Suppressor macrophage (primary cell): ENCODE data around the gene RHBDF2.

ENCODE experiments used
- DNase-seq, 4 experiments: peaks; one replicate each; pipeline ENCODE4 v3.0.0-alpha.2; 2020 to 2022

RHBDF2 gene

DNA sequence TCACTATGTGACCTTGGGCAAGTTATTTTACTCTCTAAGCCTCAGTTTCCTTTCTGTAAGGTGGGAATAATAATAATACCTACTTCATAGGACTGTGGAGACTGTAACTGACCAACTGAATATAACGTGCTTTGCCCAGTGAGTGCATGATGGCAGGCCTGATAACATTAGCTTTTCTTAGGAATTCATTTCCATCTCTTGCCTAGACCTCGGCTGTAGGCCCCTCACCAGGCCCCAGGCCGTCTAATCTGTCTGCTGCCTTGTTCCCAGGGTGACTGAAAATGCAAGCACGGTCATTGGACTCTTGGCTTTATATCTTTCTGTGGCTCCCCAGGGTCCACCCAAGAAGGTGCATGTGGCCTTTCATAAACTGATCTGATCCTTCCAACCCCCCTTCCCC, 41.5 kb downstream of the RHBDF2 start:
- no peak for DNase-seq

DNA sequence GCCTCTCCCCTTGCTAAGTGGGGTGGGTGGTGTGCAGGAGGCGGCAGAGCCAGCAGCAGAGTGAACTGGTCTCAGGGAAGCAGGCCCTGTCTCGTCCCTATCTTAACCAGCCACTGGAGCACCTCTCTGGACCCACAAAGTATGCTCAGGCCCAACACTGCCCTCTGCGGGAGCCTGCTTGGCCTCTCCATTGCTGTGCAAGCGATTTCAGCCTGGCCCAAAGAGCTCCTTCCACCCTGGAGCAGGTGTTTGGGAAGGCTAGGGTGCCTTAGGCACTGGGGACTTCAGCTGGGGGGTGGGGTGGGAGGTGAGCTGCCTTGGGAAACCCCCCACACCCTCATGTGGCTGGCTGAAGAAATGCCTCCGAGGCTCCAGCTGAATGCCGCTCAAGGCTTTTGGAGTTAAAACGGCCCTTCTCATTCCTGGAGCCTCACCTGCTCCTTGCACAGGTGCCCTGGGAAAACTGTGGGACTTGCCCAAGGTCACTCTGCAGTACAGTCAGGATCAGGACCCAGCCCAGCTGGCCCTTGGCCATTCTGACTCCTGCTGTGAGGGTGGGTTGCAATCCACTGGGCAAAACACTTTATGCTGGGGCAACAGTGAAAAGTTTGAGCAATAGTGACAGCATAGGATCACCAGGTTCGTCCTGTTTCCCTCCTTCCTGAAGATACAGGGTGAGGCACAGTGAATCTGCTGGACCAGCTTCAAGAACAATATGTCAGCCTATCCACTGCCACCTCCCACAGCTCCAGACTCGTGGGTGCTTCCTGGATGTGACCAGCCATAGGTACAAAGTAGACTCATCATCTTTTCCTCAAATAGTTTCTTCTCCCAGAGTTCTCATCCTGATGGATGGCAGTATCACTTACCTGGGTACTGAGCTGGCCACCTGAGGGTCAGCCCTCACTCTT, 42.4 kb downstream of the RHBDF2 start:
- DNase-seq: peak; percentile 41 to 73 (median 59)

DNA sequence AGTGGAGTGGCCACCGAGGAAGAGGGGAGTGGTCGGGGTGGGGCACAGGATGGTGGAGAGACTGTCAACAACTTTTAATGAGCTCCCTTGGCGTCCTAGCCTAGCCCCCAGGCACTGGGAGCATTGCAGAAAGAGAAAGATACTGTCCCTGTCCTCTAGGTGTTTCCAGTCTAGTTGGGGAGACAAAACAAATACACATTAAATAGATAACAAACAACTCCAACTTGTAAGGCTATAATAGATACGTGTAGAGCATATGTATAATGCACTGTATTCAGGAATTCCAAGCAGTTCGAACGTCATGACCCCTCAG, 47.8 kb downstream of the RHBDF2 start:
- DNase-seq: no peak

DNA sequence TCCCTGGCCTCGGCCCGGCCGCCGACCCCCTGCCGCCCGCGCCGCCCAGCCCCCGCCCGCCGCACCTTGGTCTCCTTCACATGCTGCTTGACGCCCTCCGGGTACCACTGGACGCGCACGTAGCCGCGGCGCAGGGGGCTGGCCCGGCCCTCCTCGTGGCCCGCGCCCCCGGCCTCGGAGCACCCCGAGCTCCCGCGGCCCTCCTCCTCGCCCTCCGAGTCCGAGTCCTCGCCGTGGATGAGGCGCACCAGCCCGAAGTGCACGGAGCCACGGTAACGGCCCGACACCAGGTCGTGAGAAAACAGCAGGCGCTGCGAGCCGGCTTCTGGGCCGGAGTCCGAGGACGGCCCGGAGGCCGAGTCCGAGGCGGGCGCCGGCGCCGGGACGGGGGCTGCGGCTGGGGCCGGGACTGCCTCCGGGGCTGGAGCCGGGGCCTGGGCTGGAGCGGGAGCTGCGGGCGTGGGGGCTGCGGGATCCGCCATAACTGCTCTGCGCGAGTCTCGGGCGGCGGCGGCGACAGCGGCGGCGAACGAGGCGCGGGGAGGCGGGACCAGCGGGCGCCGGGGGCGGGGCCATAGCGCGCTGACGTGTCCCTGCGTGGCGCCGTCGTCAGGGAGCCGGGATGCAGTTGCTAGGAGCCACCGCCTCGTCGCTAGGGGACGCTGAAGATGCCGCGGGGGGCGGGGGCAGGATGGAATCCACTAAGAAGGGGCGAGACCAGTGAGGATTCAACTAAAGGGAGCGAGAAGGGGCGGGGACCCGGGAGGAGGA, 48.4 kb downstream of the RHBDF2 start, which contains the start of gene UBE2O:
UBE2O (minus strand) TSS at position 493 of the 771 bp plus-strand sequence; CDS start at position 482, 11 bp downstream.
- peak; percentile 92 to 97 (median 96) for DNase-seq

DNA sequence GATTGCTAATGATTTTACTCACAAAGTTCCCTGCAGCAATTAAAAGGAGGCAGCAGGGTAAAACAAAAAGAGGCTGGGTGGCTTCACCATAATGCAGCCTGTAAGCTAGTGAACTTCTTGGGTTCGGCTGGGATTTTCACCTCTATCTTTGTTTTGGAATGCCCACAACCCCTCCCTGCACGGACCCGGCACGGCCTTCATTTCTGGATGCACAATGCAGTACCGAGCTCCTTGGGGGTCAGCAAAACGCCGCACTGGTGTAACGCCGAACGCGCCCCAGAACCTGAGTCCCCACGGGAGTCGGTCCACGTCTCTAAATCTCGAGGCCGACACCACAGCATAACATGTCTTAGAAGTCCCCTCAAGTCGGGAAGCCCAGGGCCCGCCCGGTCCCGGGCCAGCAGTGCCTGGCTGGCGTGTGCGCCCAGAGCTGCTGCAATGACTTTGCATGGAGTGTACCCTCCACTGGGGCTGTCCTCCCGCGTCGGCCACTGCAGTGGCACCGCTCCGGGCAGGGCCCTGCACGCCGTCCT, 49.0 kb downstream of the RHBDF2 start:
- DNase-seq: peak in 3 of 4 experiments; percentile 36 to 61 (median 37)

DNA sequence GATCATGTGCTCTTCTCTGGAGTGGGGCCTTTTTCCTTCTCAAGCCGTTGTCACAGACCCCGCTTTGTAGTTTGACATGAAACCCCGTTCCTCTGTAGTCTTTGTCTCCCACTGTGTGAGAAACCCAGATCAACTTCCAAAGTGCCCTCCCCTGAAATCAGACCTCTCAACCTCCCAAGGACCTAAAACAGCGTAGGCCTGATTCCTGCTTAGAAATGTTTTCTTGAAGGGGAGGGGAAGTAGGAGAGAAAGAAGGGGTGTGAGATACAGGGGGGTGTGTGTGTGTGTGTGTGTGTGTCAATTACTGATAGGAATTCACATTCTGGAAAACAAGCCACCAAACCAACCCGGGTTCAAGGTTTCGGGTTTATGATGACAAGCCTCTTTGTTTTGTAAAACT, 49.7 kb downstream of the RHBDF2 start:
- no peak for DNase-seq

DNA sequence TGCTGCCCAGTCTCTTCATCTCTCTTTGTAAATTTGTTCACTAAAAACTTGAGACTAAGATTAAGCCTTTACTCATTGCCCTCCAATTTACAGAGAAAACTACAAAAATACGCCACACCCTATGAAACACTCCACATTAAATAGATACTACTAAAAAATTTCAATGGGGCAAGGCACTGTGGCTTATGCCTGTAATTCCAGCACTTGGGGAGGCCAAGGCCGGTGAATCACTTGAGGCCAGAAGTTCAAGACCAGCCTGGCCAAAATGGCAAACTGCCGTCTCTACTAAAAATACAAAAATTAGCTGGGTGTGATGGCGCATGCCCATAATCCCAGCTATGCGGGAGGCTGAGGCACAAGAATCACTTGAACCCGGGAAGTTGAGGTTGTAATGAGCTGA, 52.1 kb downstream of the RHBDF2 start:
- no peak for DNase-seq

DNA sequence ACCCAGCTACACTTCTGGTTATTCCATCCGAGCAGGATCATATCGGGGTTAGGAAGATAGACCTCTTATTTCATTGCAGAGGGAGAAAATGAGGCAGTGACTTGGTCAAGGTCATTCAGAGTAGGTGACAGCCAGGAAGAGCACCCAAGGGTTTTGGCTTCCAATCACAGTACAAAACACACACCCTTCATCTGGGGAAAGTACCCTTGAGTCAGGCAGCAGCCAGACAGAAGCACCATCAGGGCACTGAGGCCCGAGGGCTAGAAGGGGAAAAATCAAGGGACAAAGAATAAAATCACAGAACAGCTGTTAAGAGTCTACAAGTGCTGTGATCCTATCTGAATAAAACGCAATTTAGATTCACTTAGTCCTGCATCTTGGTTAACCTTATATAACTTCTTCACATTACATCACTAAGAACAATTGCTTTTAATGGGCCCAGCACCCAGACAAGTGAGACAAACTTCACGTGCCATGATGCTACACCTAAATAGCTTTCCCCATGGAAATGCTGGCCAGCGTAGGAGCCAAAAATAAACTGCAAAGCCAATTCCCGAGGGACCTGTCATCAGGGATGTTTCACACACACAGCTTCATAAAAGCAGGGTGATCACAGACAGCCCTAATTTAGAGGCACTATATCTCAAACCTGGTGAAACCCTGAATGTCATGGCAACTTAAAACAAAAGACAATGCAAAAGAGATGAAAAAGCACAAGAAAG, 53.1 kb downstream of the RHBDF2 start:
- no peak for DNase-seq

DNA sequence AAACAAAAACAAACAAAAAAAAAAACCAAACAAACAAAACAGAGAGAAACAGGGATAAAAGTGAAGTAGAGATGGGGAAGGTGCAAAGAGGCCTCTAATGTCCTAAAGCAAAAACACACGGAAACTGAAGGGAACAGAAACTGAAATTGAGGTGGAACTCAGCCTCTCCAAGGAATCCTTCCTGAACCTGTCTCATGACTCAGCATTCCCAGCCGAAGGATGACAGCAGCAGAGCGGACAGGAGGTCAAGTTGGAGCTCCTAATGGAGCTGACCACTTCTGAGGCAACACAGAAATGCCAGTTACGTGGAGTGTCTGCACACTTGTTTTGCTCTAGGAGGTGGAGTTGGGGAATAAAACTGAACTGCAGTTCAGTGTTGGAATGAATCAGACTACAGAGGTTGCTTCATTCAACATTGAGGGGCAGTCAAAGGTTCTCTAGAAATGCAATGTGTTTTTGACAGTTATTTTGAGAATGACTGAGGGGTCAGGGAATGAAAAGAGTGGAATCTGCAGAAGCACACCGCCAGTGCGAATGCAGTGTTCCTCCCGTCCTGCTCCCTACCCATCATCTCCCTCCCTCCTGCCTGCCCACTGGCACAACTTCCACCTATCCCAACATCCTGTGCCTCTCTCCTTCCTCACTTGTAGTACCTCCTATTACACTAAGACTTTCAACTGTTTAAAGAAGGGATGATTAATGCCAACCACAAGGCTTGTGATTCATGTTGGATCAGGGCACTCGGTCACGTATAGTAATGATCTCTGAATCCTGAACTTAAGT, 54.6 kb downstream of the RHBDF2 start:
- DNase-seq: peak in 3 of 4 experiments; percentile 26 to 38 (median 27)

DNA sequence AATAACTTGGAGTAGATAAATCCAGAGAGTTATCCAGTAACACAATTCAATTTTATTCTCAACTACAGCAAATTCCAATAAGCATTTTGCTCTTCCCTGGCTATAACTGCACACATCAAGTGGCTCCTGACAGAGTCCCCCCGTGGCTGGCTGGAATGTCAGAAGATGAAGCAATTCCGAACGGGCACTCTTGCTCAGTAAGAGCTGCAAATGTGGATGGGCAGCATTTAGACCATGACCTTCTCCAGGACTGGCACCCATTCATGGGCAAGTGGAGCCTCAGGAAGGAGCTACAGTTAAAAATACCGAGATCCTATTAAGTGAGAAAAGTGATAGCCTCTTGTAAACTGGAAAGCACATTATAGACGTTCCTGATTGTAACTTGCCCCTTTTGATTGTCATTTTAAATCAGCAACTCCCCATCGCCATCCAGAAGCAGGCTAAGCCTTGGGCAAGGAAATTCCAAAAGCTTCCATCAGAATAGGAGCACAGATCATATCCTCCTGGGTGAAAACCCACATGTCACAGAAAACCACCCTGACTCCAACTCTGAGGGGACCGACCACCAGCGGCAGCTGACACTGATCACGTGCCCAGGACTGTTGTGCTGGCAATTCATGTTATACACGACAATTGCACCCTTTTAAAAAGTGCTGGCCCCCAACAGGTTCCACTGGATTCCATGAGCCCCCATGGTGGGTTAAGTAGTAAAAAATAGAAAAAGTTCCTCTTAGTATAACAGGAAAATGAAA, 55.4 kb downstream of the RHBDF2 start:
- DNase-seq: no peak

DNA sequence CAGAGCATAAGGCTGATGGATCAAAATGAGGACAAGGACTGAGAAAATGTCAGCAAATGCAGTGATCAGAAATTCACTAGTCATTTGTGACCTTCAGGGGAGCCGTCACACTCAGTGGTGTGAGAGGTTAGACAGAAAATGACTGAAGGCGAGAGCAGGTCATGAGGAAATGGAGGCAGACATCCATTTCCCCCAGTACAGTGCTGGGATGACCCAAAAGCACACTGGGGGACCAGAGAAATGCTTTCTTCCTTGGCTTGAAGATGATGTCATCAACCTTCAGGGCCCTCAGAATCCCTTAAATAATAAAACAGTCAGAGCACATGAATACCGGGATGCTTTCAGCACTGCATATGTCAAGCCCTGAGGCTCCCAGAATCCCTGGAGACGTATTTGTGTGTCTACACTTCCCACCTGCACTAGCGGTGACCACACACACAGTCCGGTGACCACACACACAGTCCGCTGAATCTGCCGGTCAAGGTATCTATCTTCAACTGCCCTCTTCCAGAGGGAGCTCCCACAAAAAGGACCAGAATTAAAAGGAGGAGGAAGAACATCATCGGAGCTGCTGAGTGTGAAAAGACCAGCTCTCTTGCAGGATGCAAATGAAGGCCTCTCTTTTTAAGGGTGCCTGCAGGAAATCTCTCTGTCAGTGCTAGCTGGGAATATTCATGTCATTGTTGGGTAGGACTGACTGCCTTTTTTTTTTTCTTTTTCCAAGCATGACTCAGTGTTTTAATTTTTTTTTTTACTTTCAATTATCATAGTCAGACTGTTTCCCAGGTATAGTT, 56.5 kb downstream of the RHBDF2 start:
- DNase-seq: no peak

DNA sequence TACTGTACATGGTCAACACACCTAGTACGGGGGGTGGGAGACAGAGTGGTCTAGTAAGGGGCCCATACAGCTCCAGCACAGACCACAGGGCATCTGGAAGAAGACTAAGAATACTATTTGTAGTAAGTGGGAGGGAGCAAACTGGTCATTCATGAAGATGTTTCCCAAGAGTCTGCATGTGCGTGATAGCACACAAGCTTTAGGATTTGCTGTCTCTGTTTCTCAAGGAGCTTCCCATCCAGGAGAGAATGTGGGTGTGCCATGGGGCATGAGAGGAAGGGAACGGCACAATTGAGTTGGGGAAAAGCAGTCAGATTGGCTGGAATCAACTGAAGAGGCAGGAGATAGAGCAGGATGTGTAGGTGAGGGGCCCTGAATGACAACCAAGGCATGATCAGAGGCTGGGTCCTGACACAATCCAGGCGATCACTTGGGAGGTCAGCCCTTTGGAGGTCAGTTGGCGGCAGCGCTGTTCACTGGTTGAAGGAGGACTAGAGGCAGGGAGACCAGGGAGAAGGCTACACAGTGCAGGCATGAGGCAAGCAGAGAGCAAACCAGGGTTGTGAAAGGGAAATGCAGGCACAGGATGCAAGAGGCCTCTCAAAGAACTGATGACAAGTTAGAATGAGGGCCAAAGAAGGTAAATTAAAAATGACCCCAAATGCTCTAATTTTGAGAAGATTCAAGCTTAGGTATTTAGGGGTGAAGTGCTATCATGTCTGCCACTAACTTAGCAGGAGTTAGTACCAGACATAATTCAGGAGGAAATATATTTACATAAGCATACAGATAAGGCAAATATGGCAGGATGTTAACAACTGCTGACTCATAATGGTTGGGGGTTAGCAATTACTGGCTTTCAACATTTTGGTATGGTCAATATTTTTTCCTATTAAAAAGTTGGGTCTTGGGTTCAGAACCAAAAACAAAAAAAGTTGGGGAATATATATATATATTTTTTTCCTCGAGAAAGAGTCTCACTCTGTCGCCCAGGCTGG, 58.6 kb downstream of the RHBDF2 start:
- DNase-seq: no peak

DNA sequence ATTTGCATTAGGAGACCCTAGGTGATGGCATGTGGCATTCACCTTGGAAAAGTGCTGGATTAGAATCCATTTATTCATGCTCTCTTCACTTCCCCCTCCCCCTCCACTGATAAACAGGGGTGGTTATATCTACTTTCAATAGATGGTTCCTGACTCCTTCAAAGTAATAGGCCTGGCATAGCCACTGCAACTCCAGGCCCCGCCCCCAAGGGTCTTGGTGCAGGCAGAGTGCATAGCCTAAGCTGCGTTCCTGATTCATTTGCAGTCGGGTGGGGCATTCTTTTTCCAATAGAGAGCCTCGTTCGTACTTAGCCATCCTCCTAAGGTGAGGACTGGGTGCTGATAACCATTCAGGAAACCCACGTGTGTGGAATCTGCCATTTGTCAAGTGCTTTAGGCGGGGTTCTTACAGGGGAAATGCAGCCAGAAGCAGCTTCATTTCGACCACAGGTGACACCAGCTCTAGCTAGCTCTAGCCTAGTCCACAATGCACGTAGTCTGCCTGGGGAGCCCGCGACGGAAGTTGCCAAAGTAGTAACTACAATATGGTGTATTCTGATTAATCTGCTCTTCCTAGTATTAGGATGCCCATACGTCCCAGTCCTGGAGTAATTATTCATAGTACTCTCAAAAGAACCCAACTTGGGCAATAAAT, 59.4 kb downstream of the RHBDF2 start:
- DNase-seq: no peak

DNA sequence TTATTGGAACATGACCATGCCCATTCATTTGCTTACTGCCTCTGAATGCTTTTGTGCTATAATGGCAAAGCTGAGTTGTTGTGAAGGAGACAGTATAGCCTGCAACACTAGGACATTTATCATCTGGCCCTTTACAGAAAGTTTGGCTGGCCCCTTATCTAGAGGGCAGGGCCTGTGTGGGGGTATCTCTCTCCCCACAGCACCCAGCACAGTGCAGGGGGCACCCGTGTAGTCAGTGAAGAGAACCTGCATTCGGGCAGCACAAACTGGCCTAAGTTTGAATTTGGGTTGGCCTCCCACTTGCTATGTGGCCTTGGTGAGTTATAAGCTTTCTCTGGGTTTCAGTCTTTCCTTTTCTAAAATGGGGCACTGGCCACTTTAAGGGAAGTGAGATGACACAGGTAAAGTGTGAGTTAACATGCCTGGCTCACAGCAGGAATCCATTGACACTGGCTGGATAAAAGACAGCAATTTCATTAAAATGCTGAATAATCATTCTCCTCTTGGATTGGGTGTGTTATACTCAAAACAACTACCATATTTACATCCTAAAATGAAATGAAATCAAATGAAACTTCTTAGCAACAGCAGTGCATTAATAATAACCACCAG, 60.4 kb downstream of the RHBDF2 start:
- no peak for DNase-seq

DNA sequence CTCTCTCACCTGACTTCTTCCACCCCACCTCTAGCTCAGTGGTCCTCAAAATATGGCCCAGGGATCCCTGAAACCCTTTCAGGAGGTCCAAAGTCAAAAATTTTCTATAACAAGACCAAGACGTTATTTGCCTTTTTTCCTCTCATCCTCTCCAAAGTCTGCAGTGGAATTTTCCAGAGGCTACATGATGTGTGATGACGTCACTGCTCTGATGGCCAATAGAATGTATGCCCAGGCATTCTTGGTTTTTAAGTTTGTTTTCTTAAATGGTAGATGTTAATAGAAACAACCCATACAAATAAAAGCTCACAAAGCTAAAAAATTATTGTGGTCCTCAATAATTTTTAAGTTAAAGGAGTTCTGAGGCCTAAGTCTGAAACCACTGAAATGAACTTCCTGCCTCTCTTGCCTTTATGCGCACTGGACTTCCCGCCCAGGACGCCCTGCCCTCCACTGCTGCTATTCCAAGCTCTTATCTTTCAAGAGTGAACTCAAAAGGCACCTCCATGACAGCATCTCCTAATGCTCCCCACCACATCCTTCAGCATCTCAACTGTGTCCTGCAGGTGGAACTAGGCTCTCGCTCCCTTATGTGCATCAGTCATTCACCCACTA, 61.8 kb downstream of the RHBDF2 start:
- no peak for DNase-seq

DNA sequence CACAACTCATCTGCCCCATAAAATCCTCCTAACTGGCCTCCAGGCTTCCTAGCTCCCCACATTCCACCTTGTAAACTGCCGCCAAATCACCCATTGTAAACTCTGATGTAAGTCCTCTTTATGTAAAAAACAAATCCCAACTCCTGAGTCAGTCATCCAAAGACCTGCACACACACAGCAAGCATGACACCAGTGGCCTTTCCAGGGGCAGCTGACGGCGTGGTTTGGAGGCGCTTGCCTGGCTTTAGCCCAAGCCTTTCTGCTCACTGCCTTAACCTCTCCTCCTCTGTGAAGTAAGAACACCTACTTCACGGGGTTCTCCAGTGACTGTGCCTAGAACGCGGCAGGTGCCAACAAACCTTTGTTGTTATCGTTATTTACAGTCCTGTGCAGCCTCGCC, 62.3 kb downstream of the RHBDF2 start:
- DNase-seq: no peak
